SK-N-DZ (cell line): ENCODE data around the gene GPR89B. TPM values are rescaled to one million over a fixed set of nuclear protein-coding genes. Genes with fewer than 3 reads are reported as not detected.
"Not testable (repeated sequence)": the region's sequence is repeated elsewhere in the genome, so short reads cannot be mapped to it uniquely, and the experiment has no call there.

Source experiments
- DNase-seq: peaks from one replicate; pipeline ENCODE4 v3.0.0-alpha.2; 2015; ENCODE audit warnings: low spot score
- polyA plus RNA-seq, 2 experiments: library from polyadenylated mRNA; depleted of rRNA; stranded (reverse); fragments of >200 nt; gene quantifications; 2 replicates each; pipeline ENCODE4 v1.2.3, GENCODE V29; 2014

The GPR89B gene
- 15.8 and 22.6 TPM in 2 replicates for polyA plus RNA-seq (2014; cell fraction: cytosol; rRNA removed)
- polyA plus RNA-seq (2014; cell fraction: nucleus; rRNA removed): 55.6 and 70.0 TPM in 2 replicates

GRCh38 chr1:147928236-147929132 is at the start of gene GPR89B:
GPR89B (plus strand) TSS chr1:147928420; CDS start chr1:147928537, 117 bp downstream.
- peak; percentile 92 for DNase-seq

GRCh38 chr1:147879911-147880310 is 48.3 kb upstream of the GPR89B start:
- DNase-seq: no peak

DNA sequence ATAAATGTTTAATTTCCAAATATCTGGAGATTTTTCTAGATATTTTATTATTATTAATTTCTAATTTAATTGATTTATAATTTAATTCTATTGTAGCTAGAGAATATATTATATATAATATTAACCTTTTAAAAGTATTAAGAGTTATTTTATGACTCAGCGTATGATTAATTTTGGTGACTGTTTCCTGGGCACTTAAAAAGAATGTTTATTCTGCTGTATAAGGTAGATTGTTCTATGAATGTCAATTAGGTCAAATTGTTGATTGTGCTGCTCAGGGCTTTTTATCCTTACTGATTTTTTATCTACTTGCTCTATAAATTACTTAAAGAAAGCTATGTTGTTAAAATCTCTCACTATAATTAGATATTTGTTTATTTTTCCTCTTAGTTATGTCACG is 45.7 kb upstream of the GPR89B start:
- DNase-seq: no peak

DNA sequence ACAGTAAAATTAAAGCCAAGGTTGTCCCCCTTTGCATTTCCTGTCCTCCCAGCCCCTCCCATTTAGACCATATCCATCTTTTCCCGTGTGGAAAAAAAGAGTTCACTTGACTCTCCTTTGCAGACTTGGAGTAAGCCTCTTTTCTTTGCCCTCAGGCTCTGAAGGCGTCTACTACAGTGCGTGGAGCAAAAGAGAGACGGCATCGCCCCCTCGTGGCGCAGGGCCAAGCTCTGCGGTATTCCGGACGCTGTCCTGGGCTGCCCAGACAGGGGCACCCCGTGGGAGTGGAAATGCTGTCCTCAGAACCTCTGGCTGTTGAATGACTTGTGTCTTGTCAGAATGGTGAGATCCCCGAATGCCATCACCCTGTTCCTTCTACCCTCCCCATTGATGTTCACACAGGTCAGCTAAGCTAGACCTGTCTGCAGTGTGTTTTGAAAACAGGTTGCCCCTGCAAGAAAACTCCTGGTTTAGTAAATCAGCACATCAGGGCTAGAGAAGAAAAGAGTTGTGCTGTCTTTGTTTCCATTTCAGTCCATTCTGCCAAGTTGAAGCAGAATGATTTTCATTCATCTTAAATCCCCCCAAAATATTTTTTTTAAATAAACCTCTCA is 37.9 kb upstream of the GPR89B start:
- peak; percentile 48 for DNase-seq

DNA sequence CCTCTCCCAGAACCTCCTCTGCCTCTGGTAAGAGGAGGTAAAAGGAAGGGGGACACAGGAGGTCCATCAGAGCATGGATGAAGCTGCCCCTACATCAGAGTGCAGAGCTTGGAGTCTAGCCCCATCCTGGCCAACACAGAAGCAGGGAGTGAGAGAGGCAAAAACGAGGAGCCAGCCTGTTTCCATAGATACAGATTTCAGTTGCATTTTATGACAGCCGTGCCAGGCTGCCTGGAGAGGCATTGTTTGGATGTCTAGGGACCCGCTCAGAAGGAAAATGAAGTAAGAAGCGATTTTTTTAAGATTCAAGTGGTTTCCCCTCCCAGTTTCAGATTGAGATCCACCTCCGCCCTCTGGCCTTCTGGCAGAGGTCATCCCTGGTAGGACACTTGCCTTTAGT is 37.1 kb upstream of the GPR89B start:
- DNase-seq: no peak

DNA sequence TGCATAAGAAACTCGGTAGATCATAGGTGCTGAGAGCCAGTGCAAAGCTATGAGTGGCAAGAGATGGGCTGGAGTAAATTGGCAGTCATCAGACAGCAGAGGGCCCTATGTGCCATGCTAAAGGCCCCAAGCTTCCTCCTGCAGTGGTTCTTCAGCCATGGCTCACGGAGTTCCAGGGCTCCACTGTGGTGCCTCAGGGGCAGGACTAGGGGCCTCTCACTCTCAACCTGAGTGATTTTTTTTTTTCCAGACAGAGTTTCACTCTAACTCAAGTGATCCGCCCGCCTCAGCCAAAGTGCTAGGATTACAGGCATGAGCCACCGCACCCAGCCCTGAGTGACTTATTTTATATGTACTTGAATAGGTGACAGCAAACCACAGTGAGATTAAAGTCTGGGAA is 36.0 kb upstream of the GPR89B start:
- no peak for DNase-seq

DNA sequence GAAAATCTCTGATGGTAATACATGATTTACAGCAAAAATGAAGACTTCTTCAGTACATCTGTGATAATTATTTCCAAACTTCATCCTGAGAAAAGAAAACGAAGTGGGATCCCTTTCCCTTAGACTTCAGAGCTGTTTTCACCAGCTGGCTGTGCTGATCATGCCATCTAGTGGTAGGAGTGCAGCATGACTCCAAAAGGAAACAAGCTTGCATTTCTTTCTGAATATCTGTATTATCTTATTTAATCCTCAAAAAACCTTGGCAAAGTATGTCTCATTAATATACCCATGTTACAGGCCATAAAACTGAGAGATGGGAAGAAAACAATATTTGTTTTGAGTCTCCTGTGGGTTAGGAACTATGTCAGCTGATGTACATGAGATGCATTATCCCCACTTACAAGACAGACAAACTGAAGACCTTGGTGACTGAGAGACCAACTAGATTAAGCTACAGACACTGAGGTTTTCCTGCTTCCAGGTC is 35.4 kb upstream of the GPR89B start:
- peak; percentile 54 for DNase-seq

DNA sequence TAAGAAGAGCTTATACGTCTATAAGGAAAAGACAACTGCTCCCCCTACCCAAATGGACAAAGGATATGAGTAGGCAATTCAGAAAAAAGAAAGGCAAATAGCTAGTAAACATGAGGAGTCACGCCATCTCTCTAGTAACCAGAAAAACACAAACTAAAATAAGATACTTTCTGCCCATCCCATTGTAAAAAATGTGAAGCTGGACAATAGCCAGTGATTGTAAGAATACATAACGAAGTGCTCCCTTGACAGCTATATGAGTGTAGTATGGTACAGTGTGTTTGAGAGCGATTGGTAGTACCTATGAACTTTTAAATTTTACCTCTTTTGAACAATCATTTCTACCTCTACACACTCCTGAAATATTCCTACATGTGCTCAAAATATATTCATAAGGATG is 33.1 kb upstream of the GPR89B start:
- DNase-seq: no peak

GRCh38 chr1:147897029-147897752 is 31.0 kb upstream of the GPR89B start:
- no peak for DNase-seq

DNA sequence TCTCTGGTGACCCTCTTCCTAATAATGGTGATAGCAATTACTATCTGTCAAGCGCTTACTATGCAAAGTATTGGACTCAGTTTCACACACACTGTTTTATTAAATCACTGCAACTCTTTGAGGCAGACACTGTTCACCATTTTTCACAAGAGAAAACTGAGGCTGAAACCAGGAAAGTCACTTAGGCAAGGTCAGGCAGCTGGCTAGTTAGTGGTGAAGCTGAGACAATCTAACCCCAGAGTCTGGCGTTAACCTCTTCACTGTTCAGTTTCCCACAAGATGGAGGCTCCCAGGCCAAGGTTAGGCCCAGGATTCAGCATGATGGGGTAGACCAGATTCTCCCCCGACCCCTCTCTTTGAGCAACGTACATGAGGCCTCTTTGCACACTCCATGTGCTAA is 30.4 kb upstream of the GPR89B start:
- no peak for DNase-seq

- no peak for DNase-seq
These were observed 25.9 kb upstream of the GPR89B start, which contains the start of gene GJA8 for GRCh38 chr1:147902253-147902845. GJA8 (plus strand) TSS chr1:147902795; CDS start chr1:147907956, 5,161 bp downstream.

DNA sequence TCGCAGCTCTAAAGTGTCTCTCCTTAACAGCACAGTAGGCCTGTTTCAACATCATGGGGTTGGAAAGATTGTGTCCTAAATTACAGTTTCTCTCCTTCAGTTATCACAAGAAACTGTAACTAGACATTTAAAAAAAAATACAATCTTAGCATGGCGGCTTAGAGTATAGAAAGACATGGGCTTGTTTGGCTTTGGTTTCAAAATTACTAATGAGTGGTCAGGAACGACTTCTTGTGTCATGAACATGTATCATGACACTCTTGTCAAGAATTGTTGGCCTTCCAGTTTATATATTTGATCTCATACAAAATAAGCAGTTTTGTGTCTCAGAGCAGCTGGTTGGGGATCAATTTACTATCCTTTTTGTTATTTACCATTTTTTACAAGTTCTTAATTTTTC is 23.5 kb upstream of the GPR89B start:
- DNase-seq: no peak

- DNase-seq: no peak
These were observed 20.3 kb upstream of the GPR89B start for GRCh38 chr1:147907786-147908509.

- no peak for DNase-seq
These were observed 15.7 kb upstream of the GPR89B start for GRCh38 chr1:147912553-147912952.

GRCh38 chr1:147913362-147913942 is 14.8 kb upstream of the GPR89B start:
- no peak for DNase-seq

DNA sequence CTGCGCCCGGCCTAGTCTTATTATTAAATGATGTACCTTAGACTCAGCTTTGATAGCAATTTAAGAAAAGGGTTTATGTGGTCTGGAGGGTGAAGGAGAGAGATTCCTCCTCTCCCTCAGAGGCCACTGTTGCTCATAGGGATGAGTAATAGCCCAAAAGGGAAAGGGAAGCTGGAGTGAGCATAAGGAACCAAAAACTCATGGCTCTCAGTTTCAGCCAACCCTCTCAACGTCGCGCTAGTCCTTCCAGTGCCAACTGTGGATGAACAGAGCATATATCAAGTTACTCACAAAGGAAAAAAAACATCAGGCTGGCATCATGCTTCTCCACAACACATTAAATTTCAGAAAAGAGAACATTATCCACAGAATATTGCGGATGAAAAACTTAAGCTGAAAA is 8.3 kb upstream of the GPR89B start:
- DNase-seq: no peak

GRCh38 chr1:147924813-147925212 is 3.4 kb upstream of the GPR89B start:
- DNase-seq: no peak

GRCh38 chr1:147927215-147927614 is 1.0 kb upstream of the GPR89B start:
- DNase-seq: not testable (repeated sequence)

DNA sequence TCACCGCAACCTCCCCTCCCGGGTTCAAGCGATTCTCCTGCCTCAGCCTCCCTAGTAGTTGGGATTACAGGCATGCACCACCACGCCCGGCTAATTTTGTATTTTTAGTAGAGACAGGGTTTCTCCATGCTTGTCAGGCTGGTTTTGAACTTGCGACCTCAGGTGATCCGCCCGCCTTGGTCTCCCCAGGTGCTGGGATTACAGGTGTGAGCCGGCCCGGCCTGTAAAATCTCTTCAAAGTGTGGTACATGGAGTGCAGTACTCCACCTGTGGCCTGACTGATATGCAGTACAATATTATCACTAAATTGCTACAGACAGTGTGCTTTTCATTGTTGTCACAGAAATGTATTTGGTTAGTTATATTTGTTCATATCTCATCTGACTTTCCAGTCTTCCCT is 531 bp upstream of the GPR89B start:
- not testable (repeated sequence) for DNase-seq

- DNase-seq: not testable (repeated sequence)
These were observed 2.9 kb downstream of the GPR89B start for GRCh38 chr1:147931137-147931536.
